Measurements from ENCODE around the gene MBNL3. TPM values are rescaled to one million over a fixed set of nuclear protein-coding genes. Genes with fewer than 3 reads are reported as not detected.

Gene MBNL3
- total RNA-seq, 1 experiment from 2014 or later = 0.39 TPM

GRCh38 chrX:132433001-132433400, 55.8 kb downstream of the MBNL3 start:
- peaks cover 2% of the 10 kb centered on the region; the same call in 1 of the 2 replicates for H3K27me3 ChIP-seq (ENCODE audit: control insufficient read depth, insufficient read depth, low read length)
- ATAC-seq (no peak), DNase-seq (ENCODE audit: low read depth, low spot score) (no peak)
- in situ Hi-C loops (cut with HindIII; ENCODE audit: low pct_unique_long_range_greater_than_20kb, low sequenced_read_pairs) (no loop called here), intact Hi-C loops (cut with micrococcal nuclease; ENCODE audit: unreplicated experiment) (no loop called here)
- no peak overlapping the region for H3K4me3 ChIP-seq (ENCODE audit: low read depth in 2 of 2, low read length in 2 of 2)
- CTCF ChIA-PET = no interaction called here
- no peak for TF ChIP-seq REST (IDR thresholded peaks at IDR 0.05; ENCODE audit: insufficient read depth in 1 of 2, low read depth in 2 of 2, low read length in 1 of 2)
- TF ChIP-seq CTCF (IDR thresholded peaks at IDR 0.05) = no peak
- no peak for TF ChIP-seq TCF7L2 (IDR thresholded peaks at IDR 0.05; ENCODE audit: low read depth, low read length)
- no peak for TF ChIP-seq SIN3A (IDR thresholded peaks at IDR 0.05; ENCODE audit: borderline replicate concordance, insufficient read depth, low read depth, low read length)
- no peak for TF ChIP-seq POLR2AphosphoS5 (IDR thresholded peaks at IDR 0.05; ENCODE audit: low read depth, low read length)
- no peaks in the 10 kb centered on the region for H3K9me3 ChIP-seq (ENCODE audit: control insufficient read depth, insufficient read depth, low read depth, low read length)
- H3K36me3 ChIP-seq (ENCODE audit: control insufficient read depth, insufficient read depth, low read length) = no peaks in the 10 kb centered on the region
- no peak overlapping the region for H3K27ac ChIP-seq (ENCODE audit: low read length)
- POLR2A ChIA-PET = no interaction called here
- no TSS peak for BruUV-seq (replicated peaks)
- H3K4me1 ChIP-seq (ENCODE audit: control insufficient read depth, insufficient read depth, low read length) = no peaks in the 10 kb centered on the region

GRCh38 chrX:132428896-132429295, 59.9 kb downstream of the MBNL3 start:
- ATAC-seq = no peak
- in situ Hi-C loops (cut with HindIII; ENCODE audit: low pct_unique_long_range_greater_than_20kb, low sequenced_read_pairs) (no loop called here), intact Hi-C loops (cut with micrococcal nuclease; ENCODE audit: unreplicated experiment) (no loop called here)
- no peak for DNase-seq (ENCODE audit: low read depth, low spot score)
- no peaks in the 10 kb centered on the region for H3K4me1 ChIP-seq (ENCODE audit: control insufficient read depth, insufficient read depth, low read length)
- no peak overlapping the region for H3K27ac ChIP-seq (ENCODE audit: low read length)
- BruUV-seq (replicated peaks) = no TSS peak
- no peaks in the 10 kb centered on the region for H3K36me3 ChIP-seq (ENCODE audit: control insufficient read depth, insufficient read depth, low read length)
- CTCF ChIA-PET = no interaction called here
- H3K9me3 ChIP-seq (ENCODE audit: control insufficient read depth, insufficient read depth, low read depth, low read length) = no peaks in the 10 kb centered on the region
- TF ChIP-seq TCF7L2 (IDR thresholded peaks at IDR 0.05; ENCODE audit: low read depth, low read length) (no peak), REST (IDR thresholded peaks at IDR 0.05; ENCODE audit: insufficient read depth in 1 of 2, low read depth in 2 of 2, low read length in 1 of 2) (no peak), POLR2AphosphoS5 (IDR thresholded peaks at IDR 0.05; ENCODE audit: low read depth, low read length) (no peak), CTCF (IDR thresholded peaks at IDR 0.05) (no peak), SIN3A (IDR thresholded peaks at IDR 0.05; ENCODE audit: borderline replicate concordance, insufficient read depth, low read depth, low read length) (no peak)
- H3K27me3 ChIP-seq (ENCODE audit: control insufficient read depth, insufficient read depth, low read length) = peaks cover 2% of the 10 kb centered on the region; the same call in 1 of the 2 replicates
- POLR2A ChIA-PET = no interaction called here
- no peak overlapping the region for H3K4me3 ChIP-seq (ENCODE audit: low read depth in 2 of 2, low read length in 2 of 2)
